ENCODE results near the gene GNAI1. TPM values are rescaled to one million over a fixed set of nuclear protein-coding genes. Genes with fewer than 3 reads are reported as not detected.

GNAI1 gene
- total RNA-seq, 6 experiments from 2014 or later, result 58.8 to 70.9 (median 66.4) TPM

- Mint-ChIP-seq H3K4me1 (ENCODE audit: low read depth) (peaks cover 19% of the 10 kb centered on the region), H3K9me3 (no peaks in the 10 kb centered on the region), H3K27ac (no peak overlapping the region), H3K27me3 (ENCODE audit: insufficient read depth) (no peaks in the 10 kb centered on the region), H3K4me3 (no peak overlapping the region), H3K36me3 (ENCODE audit: low read depth) (peaks cover 46% of the 10 kb centered on the region)
- no peak for DNase-seq
- TF ChIP-seq, protein P1, sequence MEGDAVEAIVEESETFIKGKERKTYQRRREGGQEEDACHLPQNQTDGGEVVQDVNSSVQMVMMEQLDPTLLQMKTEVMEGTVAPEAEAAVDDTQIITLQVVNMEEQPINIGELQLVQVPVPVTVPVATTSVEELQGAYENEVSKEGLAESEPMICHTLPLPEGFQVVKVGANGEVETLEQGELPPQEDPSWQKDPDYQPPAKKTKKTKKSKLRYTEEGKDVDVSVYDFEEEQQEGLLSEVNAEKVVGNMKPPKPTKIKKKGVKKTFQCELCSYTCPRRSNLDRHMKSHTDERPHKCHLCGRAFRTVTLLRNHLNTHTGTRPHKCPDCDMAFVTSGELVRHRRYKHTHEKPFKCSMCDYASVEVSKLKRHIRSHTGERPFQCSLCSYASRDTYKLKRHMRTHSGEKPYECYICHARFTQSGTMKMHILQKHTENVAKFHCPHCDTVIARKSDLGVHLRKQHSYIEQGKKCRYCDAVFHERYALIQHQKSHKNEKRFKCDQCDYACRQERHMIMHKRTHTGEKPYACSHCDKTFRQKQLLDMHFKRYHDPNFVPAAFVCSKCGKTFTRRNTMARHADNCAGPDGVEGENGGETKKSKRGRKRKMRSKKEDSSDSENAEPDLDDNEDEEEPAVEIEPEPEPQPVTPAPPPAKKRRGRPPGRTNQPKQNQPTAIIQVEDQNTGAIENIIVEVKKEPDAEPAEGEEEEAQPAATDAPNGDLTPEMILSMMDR (IDR thresholded peaks at IDR 0.05), result no peak
Observed at GRCh38 chr7:80204454-80204853, 69.8 kb downstream of the GNAI1 start.

GRCh38 chr7:80204919-80205318 lies 70.3 kb downstream of the GNAI1 start:
- no peak for DNase-seq
- H3K4me1 Mint-ChIP-seq (ENCODE audit: low read depth), result peaks cover 19% of the 10 kb centered on the region
- TF ChIP-seq, protein P1 (IDR thresholded peaks at IDR 0.05), result no peak
- H3K36me3 Mint-ChIP-seq (ENCODE audit: low read depth), result peaks cover 42% of the 10 kb centered on the region
- H3K27ac Mint-ChIP-seq, result no peak overlapping the region
- no peaks in the 10 kb centered on the region for H3K9me3 Mint-ChIP-seq
- H3K27me3 Mint-ChIP-seq (ENCODE audit: insufficient read depth), result no peaks in the 10 kb centered on the region
- no peak overlapping the region for H3K4me3 Mint-ChIP-seq

- DNase-seq, result no peak
- H3K4me3 Mint-ChIP-seq, result no peak overlapping the region
- H3K36me3 Mint-ChIP-seq (ENCODE audit: low read depth), result peaks cover 42% of the 10 kb centered on the region
- no peaks in the 10 kb centered on the region for H3K27me3 Mint-ChIP-seq (ENCODE audit: insufficient read depth)
- no peak overlapping the region for H3K27ac Mint-ChIP-seq
- TF ChIP-seq, protein P1 (IDR thresholded peaks at IDR 0.05), result no peak
- no peaks in the 10 kb centered on the region for H3K9me3 Mint-ChIP-seq
- H3K4me1 Mint-ChIP-seq (ENCODE audit: low read depth), result peaks cover 28% of the 10 kb centered on the region
Observed at GRCh38 chr7:80206763-80207162, 72.1 kb downstream of the GNAI1 start.

GRCh38 chr7:80207501-80207900 lies 72.9 kb downstream of the GNAI1 start:
- no peaks in the 10 kb centered on the region for H3K27me3 Mint-ChIP-seq (ENCODE audit: insufficient read depth)
- peaks cover 45% of the 10 kb centered on the region for H3K36me3 Mint-ChIP-seq (ENCODE audit: low read depth)
- H3K4me3 Mint-ChIP-seq, result no peak overlapping the region
- TF ChIP-seq, protein P1 (IDR thresholded peaks at IDR 0.05), result no peak
- peaks cover 28% of the 10 kb centered on the region for H3K4me1 Mint-ChIP-seq (ENCODE audit: low read depth)
- H3K27ac Mint-ChIP-seq, result no peak overlapping the region
- H3K9me3 Mint-ChIP-seq, result no peaks in the 10 kb centered on the region
- no peak for DNase-seq

- TF ChIP-seq, protein P1 (IDR thresholded peaks at IDR 0.05), result no peak
- Mint-ChIP-seq H3K27ac (no peak overlapping the region; the same call in 1 of the 2 replicates), H3K27me3 (ENCODE audit: insufficient read depth) (no peaks in the 10 kb centered on the region), H3K9me3 (no peaks in the 10 kb centered on the region), H3K4me3 (no peak overlapping the region), H3K4me1 (ENCODE audit: low read depth) (peaks cover 38% of the 10 kb centered on the region), H3K36me3 (ENCODE audit: low read depth) (peaks cover 39% of the 10 kb centered on the region)
- DNase-seq, result no peak
Observed at GRCh38 chr7:80208700-80209099, 74.1 kb downstream of the GNAI1 start.

DNA sequence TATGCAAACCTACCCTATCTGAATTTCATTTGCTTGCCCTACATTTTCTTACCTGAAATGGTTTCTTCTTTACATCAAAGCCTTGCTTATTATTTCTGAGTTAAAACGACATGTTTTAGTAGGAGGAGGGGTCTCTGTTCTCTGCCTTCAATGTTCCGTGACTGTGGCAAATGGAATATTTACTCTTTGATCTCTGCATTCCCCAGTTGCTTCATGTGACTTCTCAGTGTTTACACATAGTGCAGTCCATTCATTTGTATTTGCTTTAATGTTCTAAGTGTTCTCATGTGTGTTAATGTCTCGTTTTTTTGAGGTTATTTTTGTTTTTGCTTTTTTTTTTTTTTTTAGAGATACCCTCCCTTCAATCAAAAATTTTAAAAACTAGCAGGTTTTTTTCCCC lies 75.8 kb downstream of the GNAI1 start:
- Mint-ChIP-seq H3K27ac (no peak overlapping the region), H3K4me3 (no peak overlapping the region), H3K27me3 (ENCODE audit: insufficient read depth) (no peaks in the 10 kb centered on the region), H3K36me3 (ENCODE audit: low read depth) (peaks cover 39% of the 10 kb centered on the region), H3K9me3 (no peaks in the 10 kb centered on the region), H3K4me1 (ENCODE audit: low read depth) (peaks cover 38% of the 10 kb centered on the region)
- TF ChIP-seq, protein P1 (IDR thresholded peaks at IDR 0.05), result no peak
- no peak for DNase-seq

Data from HFFc6 (cell line).